Activated CD8-positive, alpha-beta memory T cell treated with anti-CD3 and anti-CD28 coated beads for 1 hour (primary cell): ENCODE results near the gene SMIM12.
"Not testable (repeated sequence)": the region's sequence is repeated elsewhere in the genome, so short reads cannot be mapped to it uniquely, and the experiment has no call there.

Source experiments
- DNase-seq, 2 donors: peaks; one replicate each; pipeline ENCODE4 v3.0.0-alpha.2; 2020; ENCODE audit warnings: low read depth in 1 of 2; ENCODE audit errors: extremely low read depth in 1 of 2

Gene SMIM12

DNA sequence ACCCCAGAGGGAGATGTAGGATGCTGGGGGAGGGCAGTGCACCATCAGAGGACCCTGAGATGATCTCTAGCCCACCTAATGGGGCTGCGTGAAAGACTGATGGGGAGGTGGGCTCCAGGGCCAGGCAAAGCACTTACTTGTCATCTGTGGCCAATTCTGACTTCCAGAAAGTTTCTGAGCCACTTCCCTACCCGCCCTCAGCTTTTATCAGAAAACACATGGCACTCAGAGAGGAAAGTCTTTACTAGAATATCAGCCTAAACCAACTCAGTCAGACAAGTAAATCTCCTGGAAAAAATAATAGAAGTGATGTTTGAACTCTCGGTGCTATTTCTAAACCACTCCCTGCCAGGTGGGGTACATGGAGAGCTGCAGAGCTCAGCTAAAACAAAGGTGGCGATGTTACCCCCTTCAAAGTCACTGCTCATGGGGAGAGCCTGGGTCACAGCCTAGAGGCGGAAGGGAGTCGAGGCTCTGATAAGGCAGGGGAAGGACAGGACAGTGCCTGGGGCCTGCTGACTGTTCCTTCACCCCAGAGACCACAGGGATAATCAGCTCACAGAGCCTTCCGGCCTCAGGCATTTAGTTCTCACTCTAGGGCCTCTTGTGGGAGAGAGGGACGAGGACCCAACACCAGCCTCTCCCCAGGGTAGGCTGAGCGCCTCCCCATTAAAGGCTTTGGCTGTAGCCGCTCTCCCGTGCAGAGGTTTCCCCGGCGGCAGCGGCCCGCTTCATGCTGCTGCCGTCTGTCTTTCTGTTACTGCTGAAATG is 14.2 kb downstream of the SMIM12 start:
- DNase-seq = no peak

DNA sequence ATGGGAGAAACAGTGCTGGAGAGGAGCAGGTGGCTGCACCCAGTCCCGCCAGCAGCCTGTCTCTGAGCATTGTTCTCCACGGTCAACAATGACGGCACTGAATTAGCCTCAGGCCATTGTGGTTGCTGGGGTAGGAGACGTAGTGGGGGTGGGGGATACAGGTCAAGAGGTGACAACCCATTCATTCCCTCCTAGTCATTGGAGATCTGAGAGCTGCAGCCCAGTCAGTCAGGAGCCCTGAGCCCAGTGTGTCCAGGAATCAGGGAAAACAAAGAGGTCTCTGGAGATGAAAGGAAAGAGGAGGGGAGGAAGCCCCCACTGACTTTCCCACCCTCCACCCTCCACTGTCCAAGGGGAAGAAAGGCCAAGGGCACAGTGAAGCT is 15.3 kb downstream of the SMIM12 start:
- no peak for DNase-seq

DNA sequence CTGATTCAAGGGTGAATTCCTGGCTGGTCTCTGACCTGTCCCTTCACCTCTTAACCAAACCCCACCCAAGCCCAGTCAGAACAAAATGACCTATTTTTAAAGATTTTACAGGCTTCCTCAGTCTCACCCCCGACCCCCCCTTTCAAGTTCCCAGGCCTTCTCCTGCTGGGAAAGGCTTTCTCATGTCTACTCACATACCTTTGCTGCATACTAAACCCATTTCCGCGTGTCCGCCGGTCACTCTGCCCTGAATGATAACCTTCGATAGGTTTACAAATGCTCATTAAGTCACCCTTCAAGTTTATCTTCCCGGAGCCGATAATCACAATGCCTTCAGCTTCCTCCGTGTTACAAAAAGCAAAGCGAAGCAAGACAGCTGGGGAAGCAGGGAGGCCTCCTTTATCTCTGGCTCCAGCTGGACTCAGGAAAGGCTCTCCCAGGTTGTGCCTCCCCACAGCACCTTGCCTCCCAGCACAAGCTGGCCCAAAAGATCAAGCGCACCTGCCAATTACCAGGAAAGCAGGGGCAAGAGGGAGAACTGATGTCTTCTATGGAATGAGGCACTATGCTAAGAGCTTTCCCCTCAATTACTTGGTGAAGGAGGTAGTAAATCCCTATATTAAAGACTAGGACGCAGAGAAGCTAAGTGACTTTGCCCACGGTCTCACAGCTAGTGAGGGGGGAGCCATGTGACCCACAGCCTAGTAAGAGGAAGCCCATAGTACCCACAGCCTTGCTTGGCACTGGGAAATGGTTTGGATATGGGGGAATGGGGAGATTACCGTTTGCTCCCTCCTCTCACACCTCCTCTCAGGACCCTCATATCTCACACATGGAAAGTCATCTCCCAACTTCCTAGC is 15.9 kb downstream of the SMIM12 start:
- no peak for DNase-seq

DNA sequence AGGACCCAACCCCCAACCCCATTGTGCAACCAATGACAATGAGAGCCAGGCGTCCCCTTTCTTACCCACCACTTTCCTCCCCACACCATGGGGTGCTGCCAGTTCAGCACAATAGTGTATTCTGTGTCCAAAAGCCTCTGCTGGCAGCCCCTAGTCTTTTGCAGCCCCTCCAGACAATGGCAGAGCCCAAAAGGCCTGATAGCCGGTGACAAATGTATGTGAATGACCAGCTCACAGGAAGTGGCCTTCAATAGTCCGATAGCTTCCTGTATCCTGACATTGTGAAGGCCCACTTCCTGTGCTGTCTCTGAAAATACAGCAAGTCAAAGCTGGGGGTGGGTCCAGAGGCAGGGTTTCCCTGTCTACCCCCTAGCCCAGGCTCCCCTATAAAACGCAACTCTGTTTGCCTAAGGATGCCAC is 16.6 kb downstream of the SMIM12 start:
- no peak for DNase-seq

DNA sequence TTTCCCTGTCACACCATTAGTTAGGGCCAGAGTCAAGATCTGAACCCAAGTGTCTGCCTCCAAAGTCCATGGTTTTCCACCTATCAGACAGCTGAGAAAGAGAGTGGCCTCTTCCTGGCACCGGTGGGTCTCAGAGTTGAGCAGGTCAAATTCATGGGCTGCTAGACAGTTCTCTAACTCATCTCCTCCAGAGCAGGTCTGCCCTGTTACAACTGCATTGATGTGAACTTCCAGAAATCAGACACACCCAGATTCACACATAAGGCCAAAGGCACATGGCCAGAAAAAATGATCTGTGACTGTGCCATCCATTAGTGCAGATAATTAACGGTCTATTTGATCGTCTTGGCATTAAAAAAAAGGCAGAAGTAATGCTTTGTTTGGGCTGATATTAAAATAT is 17.5 kb downstream of the SMIM12 start:
- no peak for DNase-seq

DNA sequence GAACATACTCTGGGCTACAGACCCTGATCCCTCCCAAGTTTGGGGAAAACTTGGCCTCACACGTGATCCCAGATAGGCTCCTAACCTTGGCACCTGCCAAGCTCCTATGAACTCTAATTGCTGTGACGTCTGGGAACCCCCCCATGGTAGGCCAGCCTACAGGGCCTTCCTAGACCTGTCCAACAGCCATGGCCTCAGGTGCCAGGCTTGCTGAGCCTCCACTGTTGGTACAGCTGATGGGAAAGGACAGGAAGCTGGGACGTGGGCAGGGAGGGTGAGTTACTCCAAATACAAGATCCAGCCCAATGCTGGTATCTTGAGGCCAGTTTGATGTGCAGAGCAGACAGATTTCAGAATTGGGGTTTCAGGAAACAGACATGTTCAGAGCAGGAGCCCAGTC is 19.1 kb downstream of the SMIM12 start:
- DNase-seq = no peak

DNA sequence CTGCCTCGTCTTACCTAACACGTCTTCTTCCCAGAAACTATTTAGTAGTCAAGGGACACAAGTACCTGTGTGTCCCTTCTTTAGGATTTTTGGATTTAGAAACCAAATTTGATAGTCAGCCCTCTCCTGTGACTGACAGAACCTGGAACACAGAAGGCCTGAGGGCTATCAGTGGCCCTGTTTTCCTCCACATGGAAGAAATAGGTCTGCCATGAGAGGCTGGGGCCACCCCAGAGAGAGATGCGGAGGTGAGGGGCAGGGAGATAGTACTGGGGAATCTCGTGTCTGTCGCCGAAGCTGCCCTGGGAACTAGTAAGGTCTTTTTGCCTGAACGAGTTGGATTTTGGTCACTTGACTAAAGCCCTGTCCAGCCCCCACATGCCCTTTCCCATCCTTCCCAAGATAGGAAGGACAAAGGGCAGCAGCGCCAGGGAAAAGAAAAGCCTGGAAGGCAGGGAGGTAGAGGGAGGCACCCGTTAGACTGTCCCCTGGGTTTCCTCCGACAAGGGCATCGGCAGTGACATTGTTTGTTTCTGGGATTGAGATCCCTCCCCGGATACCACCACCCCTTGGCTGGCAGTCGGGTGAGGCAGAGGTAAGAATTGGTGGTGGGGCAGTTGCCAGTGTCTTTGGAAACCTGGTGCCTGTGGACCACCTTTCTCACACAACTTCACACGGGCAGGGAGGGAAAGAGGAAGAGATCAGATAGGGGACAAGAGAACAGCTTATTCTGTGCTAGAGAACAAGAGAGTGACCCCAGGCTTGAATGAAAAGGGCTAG is 19.8 kb downstream of the SMIM12 start:
- DNase-seq = no peak

DNA sequence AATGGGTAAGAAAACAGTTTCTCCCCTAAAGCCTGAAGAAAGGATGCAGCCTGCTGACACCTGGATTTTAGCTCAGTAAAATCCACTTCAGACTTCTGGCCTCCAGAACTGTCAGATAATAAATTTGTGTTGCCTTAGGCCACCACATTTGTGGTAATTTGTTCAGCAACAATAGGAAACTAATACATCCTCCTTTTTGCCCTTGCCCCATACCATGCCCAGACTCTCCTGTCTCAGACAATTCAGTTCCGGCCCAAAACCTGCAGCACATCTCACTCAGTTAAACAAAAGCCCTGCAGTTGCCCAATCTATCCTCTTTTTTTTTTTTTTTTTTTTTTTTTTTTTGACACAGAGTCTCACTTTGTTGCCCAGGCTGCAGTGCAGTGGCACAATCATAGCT is 25.8 kb downstream of the SMIM12 start:
- no peak for DNase-seq

DNA sequence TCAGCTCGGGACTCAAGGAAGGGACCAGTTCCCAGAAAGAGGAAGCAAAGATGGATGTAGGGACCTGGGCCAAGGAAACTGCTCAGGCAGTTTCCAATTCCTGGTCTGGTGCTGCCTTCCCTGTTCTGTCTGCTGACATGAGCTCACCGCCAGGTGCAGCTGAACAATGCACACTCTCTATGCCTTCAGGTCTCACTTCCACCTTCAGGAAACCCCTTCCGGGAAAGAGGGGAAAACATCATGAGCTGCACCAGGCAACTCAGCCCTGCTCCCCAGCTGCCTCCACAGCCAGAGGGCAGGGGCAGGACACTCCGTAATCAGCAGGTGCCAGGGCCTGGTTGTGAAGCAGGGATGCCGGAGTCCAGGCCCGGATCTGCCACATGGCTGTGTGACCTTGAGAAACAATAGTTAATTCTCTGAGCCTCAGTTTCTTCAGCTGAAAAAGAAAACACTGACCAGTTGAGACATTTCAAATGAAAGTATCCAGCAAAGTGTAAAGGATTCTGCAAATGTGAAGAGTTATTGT is 27.8 kb downstream of the SMIM12 start:
- no peak for DNase-seq

DNA sequence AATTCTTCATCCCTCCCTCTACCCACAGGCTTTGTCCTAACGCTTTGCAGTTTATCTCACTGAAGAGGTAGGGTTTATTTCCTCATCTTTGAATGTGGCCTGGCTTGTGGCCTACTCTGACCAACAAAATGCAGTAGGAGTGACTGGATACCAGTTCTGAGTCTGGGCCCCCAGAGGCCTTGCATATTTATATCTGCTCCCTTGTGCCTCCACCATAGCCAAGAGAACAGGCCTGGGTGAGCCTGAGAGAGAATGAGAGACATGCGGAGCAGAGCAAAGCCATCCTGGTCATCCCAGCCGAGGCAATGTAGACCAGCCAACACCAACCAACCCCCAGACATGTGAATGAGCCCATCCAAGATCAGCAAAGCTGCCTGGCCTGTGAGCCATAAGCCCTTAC is 30.3 kb downstream of the SMIM12 start:
- no peak for DNase-seq

DNA sequence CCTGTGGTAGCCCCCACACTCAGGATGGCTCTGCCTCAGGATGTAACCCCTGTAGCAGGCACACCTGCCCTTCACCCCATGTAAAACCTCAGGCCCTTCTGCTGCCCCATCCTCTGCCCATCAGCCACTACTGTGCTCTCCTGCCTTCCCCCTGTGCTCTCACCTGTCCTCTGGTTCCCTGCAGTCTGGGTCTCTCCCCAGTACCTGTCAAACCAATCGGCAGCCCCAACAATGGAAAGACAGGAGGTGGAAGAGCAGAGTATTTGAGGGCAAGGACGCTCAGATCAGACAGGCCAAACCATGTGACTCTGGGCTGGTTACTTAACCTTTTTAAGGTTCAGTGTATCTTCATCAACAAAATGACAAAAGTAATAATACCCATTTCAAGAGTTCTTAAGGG is 30.9 kb downstream of the SMIM12 start:
- no peak for DNase-seq

DNA sequence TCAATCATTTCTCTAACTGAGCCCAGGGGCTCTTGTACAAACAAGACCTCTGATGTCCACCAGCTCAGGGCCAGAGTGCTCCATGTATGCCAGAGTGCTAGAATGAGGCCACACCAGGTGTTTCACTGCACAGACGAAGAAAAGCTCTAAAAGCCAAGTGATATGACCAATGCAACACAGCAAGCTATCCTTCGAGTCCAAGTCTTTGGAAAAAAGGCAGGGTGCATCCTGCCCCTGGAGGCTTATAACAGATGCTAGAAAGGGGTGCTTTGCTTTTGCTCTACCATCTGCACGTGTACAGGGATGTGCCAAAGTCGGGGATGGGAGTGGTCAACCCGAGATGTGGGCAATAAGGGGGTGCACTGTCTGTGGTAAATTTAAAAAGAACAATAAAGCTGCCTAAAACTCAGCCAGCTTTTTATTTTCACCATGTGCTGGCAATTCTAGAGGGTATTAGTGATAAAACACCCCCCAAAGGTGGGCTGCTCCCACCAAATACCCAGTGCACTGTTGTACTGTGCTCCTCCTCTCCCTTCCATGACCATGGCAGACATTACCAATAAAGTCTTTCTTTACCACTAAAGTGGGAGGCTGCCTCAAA is 32.1 kb downstream of the SMIM12 start:
- DNase-seq = no peak

DNA sequence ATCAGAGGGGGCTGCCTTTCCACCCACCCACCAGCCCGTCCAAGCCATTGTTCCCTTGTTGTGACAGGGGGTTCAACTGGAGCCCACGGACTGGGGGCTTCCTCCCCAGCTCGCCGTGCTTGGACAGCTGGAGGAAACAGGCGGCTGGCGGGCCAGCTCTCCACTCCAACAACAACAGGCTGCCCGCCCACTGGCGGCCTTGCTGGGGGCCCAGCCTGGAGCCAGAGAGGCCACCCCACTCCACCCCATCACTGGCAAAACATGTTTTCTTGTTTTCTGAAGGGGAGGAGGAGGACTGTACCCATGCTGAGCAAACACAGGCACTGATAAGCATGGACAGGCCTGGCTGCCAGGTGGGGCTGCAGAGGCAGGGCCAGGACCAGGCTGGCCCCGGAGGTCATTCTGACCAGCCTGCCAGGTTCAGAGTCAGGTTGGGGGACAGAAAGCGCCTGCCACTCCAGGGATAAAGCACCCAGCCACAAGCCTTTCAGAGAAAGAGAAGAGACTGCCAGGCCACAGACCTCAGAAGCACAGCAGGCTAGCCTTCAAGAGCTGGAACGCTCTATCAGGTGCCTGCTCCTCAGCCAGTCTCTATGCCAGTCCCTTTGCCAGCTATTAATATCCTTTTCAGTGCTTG is 34.0 kb downstream of the SMIM12 start:
- no peak for DNase-seq

DNA sequence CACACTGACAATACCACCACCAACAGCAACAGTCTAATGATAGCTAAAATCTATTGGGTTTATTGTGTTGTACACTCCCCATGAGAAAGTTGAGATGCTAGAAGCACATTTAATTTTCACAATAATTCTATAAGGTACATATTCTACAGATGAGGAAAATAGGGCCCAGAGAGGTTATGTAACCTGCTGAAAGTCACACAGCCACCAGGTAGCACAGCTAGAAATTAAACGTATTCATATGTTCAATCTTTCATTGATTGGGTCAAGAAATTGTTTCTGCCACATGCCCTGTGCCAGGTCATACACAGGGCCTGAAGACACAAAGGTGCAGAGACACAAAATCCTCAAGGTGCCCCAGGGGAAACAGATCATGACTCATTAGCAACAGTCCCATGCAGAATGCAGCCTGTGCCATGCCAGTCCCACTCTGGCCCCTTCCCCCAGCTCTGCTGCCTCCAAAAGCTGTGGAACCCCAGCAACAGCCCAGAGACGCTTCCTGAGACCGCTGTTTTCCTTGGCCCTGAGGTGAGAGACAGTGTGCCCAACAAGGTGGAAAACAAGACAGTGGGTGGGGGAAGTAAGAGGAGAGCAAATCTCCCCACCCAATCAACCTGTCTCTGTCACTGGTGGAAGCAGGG is 34.6 kb downstream of the SMIM12 start:
- no peak for DNase-seq

DNA sequence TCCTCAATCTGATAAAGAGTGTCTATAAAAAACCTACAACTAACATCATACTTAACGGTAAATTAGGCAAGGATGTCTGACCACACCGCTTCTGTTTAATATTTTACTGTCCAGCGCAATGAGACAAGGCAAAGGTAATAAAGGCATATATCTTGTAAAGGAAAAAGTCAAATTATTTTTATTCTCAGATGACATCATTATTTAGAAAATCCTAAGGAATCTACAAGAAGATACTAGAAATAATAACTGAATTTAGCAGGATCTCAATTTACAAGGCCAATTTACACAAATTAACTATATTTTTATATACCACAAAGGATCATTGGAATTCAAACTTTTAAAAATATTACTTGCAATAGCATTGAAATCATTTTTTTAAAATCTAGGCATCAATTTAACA is 37.3 kb downstream of the SMIM12 start:
- DNase-seq = no peak

DNA sequence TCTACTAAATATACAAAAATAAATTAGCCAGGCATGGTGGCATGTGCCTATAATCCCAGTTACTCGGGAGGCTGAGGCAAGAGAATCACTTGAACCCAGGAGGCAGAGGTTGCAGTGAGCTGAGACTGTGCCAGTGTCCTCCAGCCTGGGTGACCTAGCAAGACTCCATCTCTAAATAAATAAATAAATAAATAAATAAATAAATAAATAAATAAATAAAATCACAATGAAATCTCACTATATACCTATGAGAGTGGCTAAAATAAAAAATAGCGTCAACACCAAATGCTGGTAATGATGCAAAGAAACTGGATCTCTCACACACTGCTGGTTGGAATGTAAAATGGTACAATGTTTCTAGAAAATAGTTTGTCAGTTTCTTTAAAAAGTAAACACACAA is 40.7 kb downstream of the SMIM12 start:
- not testable (repeated sequence) for DNase-seq

DNA sequence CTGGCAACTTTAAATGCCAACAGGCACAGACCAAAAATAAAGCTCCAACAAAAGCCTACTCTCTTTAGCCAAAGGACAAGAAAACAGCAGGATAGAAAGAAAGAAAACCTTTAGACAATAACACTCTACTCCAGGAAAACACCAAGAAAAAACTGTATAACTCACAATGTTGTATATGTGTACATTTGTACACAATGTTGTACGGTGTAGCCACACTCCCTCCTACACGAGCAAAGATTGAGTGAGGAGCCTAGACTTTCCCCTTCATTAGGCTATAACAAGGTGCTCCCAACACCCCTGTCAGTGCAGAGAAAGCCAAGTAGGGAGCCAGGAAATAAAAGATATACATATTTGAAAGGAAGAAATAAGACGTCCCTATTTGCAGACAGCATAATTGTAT is 42.8 kb downstream of the SMIM12 start:
- no peak for DNase-seq

DNA sequence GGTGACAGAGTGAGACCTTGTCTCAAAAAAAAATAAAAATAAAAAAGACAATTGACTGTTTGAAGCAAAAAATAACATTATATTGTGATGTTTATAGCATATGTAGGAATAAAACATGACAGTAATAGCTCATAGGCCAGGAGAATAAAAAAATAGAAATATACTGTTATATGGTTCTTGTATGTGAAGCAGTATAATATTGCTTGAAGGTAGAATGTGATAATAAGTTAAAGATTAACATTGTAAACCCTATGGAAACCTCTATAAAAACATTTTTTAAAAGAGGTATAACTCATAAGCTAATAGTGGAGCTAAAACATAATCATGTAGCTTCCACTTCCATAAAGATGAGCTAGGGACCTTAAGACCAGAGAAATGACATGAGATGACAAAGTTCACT is 43.2 kb downstream of the SMIM12 start:
- DNase-seq = no peak

DNA sequence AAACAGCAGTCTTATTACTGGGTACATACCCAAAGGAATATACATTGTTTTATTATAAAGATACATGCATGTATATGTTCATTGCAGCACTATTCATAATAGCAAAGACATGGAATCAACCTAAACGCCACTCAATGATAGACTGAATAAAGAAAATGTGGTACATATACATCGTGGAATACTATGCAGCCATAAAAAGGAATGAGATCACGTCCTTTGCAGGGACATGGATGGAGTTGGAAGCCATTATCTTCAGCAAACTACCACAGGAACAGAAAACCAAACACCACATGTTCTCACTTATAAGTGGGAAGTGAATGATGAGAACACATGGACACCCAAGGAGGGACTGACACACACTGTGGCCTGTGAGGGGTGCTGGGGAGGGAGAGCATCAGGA is 48.8 kb downstream of the SMIM12 start:
- not testable (repeated sequence) for DNase-seq
